DOHH2 (cell line): ENCODE data around the gene MAP7D2.

Experiments used
- H3F3A ChIP-seq: fragments of 200-600 bp; sonication (generic), shearing (Covaris generic); 2 replicates; pipeline ENCODE4 v1.6.0; 2016; ENCODE audit warnings: antibody characterized with exemption, mild to moderate bottlenecking; ENCODE audit not compliant: control insufficient read depth, insufficient read depth
- H3K27ac ChIP-seq: fragments of 200-600 bp; sonication (generic); 2 replicates; pipeline ENCODE4 v1.5.1; 2014; ENCODE audit warnings: low read depth, mild to moderate bottlenecking, low read length, moderate library complexity
- H3K27me3 ChIP-seq: fragments of 200-600 bp; sonication (generic); 2 replicates; pipeline ENCODE4 v1.6.1; 2014; ENCODE audit warnings: mild to moderate bottlenecking, low read length, mixed read lengths; ENCODE audit not compliant: control insufficient read depth
- H3K36me3 ChIP-seq: fragments of 200-600 bp; sonication (generic); 2 replicates; pipeline ENCODE4 v1.6.1; 2014; ENCODE audit warnings: mild to moderate bottlenecking, low read length, moderate library complexity, mixed read lengths; ENCODE audit not compliant: control insufficient read depth
- H3K4me1 ChIP-seq: fragments of 200-600 bp; sonication (generic); 2 replicates; pipeline ENCODE4 v1.6.1; 2014; ENCODE audit warnings: mild to moderate bottlenecking, low read length, mixed read lengths; ENCODE audit not compliant: control insufficient read depth
- H3K4me2 ChIP-seq: fragments of 200-600 bp; sonication (generic); 2 replicates; pipeline ENCODE4 v1.6.0; 2014; ENCODE audit warnings: mild to moderate bottlenecking, low read length, moderate library complexity
- H3K4me3 ChIP-seq: fragments of 200-600 bp; sonication (generic); 2 replicates; pipeline ENCODE4 v1.5.1; 2014; ENCODE audit warnings: mild to moderate bottlenecking, low read length, mixed read lengths
- H3K79me2 ChIP-seq: fragments of 200-600 bp; sonication (generic); 2 replicates; pipeline ENCODE4 v1.6.1; 2014; ENCODE audit warnings: mild to moderate bottlenecking, low read length, mixed read lengths; ENCODE audit not compliant: control insufficient read depth
- H3K9me2 ChIP-seq: fragments of 200-600 bp; sonication (generic); replicated peaks from 2 replicates; pipeline ENCODE4 v1.6.1; 2014; ENCODE audit warnings: mild to moderate bottlenecking, low read length, mixed read lengths; ENCODE audit not compliant: control insufficient read depth
- H3K9me3 ChIP-seq: fragments of 200-600 bp; sonication (generic); 2 replicates; pipeline ENCODE4 v1.6.1; 2014; ENCODE audit warnings: antibody characterized with exemption, low read length, mixed read lengths; ENCODE audit not compliant: control insufficient read depth, insufficient read depth
- H4K20me1 ChIP-seq: fragments of 200-600 bp; sonication (generic); 2 replicates; pipeline ENCODE4 v1.6.0; 2014; ENCODE audit warnings: low read depth, mild to moderate bottlenecking, antibody characterized with exemption, low read length, moderate library complexity; ENCODE audit not compliant: control insufficient read depth, insufficient read depth
- EZH2phosphoT487 ChIP-seq: fragments of 200-600 bp; sonication (generic); IDR thresholded peaks from 2 replicates; pipeline ENCODE4 v1.6.1; 2017; ENCODE audit warnings: borderline replicate concordance, mild to moderate bottlenecking, antibody characterized with exemption, low read length, moderate library complexity, mixed read lengths
- TF ChIP-seq, protein P1 (sequence below): fragments of 200-600 bp; sonication (generic); IDR thresholded peaks from one replicate; pipeline ENCODE4 v1.5.1; 2014; ENCODE audit warnings: antibody characterized with exemption, mild to moderate bottlenecking, low read depth, low read length; ENCODE audit not compliant: poor library complexity, severe bottlenecking

MAP7D2 gene

GRCh38 chrX:20091499-20091898 lies 25.2 kb downstream of the MAP7D2 start:
- H4K20me1 ChIP-seq, result no peaks in the 10 kb centered on the region
- no peaks in the 10 kb centered on the region for H3K4me1 ChIP-seq
- no peaks in the 10 kb centered on the region for H3F3A ChIP-seq
- no peaks in the 10 kb centered on the region for H3K9me3 ChIP-seq
- no peaks in the 10 kb centered on the region for H3K36me3 ChIP-seq
- H3K4me3 ChIP-seq, result no peak overlapping the region
- H3K79me2 ChIP-seq, result no peaks in the 10 kb centered on the region
- no peaks in the 10 kb centered on the region for H3K9me2 ChIP-seq
- H3K27ac ChIP-seq, result no peak overlapping the region
- H3K4me2 ChIP-seq, result no peak overlapping the region
- H3K27me3 ChIP-seq, result no peaks in the 10 kb centered on the region
- no peak for TF ChIP-seq EZH2phosphoT487
- TF ChIP-seq, protein P1, sequence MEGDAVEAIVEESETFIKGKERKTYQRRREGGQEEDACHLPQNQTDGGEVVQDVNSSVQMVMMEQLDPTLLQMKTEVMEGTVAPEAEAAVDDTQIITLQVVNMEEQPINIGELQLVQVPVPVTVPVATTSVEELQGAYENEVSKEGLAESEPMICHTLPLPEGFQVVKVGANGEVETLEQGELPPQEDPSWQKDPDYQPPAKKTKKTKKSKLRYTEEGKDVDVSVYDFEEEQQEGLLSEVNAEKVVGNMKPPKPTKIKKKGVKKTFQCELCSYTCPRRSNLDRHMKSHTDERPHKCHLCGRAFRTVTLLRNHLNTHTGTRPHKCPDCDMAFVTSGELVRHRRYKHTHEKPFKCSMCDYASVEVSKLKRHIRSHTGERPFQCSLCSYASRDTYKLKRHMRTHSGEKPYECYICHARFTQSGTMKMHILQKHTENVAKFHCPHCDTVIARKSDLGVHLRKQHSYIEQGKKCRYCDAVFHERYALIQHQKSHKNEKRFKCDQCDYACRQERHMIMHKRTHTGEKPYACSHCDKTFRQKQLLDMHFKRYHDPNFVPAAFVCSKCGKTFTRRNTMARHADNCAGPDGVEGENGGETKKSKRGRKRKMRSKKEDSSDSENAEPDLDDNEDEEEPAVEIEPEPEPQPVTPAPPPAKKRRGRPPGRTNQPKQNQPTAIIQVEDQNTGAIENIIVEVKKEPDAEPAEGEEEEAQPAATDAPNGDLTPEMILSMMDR, result no peak

- no peaks in the 10 kb centered on the region for H3K27me3 ChIP-seq
- no peak overlapping the region for H3K27ac ChIP-seq
- H3K36me3 ChIP-seq, result no peaks in the 10 kb centered on the region
- no peaks in the 10 kb centered on the region for H3K9me3 ChIP-seq
- no peak overlapping the region for H3K4me3 ChIP-seq
- no peaks in the 10 kb centered on the region for H3K9me2 ChIP-seq
- no peaks in the 10 kb centered on the region for H4K20me1 ChIP-seq
- no peaks in the 10 kb centered on the region for H3K4me1 ChIP-seq
- TF ChIP-seq, protein P1, result no peak
- no peak for TF ChIP-seq EZH2phosphoT487
- no peaks in the 10 kb centered on the region for H3F3A ChIP-seq
- H3K4me2 ChIP-seq, result no peak overlapping the region
- H3K79me2 ChIP-seq, result no peaks in the 10 kb centered on the region
These were observed 26.9 kb downstream of the MAP7D2 start for GRCh38 chrX:20089845-20090244.

DNA sequence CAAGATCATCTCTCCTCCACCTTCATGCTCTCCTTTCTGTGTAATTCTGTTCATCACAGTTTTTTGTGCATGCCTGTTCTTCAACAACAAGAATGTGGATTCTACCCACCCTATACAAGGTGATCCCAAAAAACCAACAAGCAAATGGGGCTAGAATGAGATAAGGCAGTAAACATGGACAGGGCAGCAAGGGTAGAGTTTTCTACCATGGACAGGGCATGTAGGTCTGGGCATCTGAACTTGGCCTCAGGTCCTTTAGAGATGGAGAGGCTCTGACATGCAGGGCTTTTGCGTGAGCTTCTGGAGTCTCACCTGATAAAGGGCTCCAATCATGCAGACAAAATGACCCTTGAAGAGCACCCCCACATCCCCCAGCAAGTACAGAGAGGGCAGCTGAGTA lies 36.4 kb downstream of the MAP7D2 start:
- Histone ChIP-seq H3K4me1 (peaks cover 3% of the 10 kb centered on the region; the same call in 1 of the 2 replicates), H3K9me2 (no peaks in the 10 kb centered on the region), H3F3A (no peaks in the 10 kb centered on the region), H3K9me3 (no peaks in the 10 kb centered on the region), H3K4me3 (no peak overlapping the region), H4K20me1 (no peaks in the 10 kb centered on the region), H3K27me3 (no peaks in the 10 kb centered on the region), H3K36me3 (no peaks in the 10 kb centered on the region), H3K79me2 (no peaks in the 10 kb centered on the region), H3K4me2 (no peak overlapping the region), H3K27ac (no peak overlapping the region)
- TF ChIP-seq, protein P1, result no peak
- TF ChIP-seq EZH2phosphoT487, result no peak
